GM18873 (cell line): ENCODE data around the gene PIGH.
"Not testable (repeated sequence)": the region's sequence is repeated elsewhere in the genome, so short reads cannot be mapped to it uniquely, and the experiment has no call there.

Experiments used
- ATAC-seq: cut with Tn5 transposase; IDR thresholded peaks from one replicate; pipeline ENCODE4 v1.9.1; 2021; ENCODE audit warnings: mild to moderate bottlenecking, moderate library complexity, moderate number of reproducible peaks; ENCODE audit not compliant: unreplicated experiment, low FRiP score

Gene PIGH

GRCh38 chr14:67599698-67600561 is at the start of gene PIGH:
Gene PIGH, minus strand, starts transcription at chr14:67600268. Its CDS starts 65 bp downstream, at chr14:67600203.
- ATAC-seq: peak; percentile 73

GRCh38 chr14:67646131-67646530 is 46.1 kb upstream of the PIGH start:
- ATAC-seq: no peak

- no peak for ATAC-seq
Measured at GRCh38 chr14:67645414-67645813, 45.3 kb upstream of the PIGH start.

- no peak for ATAC-seq
Measured at GRCh38 chr14:67644428-67644827, 44.4 kb upstream of the PIGH start.

- no peak for ATAC-seq
Measured at GRCh38 chr14:67643713-67644112, 43.6 kb upstream of the PIGH start.

GRCh38 chr14:67641902-67642749 is 42.1 kb upstream of the PIGH start:
- ATAC-seq: no peak

GRCh38 chr14:67641480-67641879 is 41.4 kb upstream of the PIGH start:
- no peak for ATAC-seq

- ATAC-seq: no peak
Measured at GRCh38 chr14:67638642-67639041, 38.6 kb upstream of the PIGH start.

- ATAC-seq: no peak
Measured at GRCh38 chr14:67636361-67636919, 36.4 kb upstream of the PIGH start.

GRCh38 chr14:67633451-67634147 is 33.5 kb upstream of the PIGH start:
- ATAC-seq: no peak

GRCh38 chr14:67630938-67631337 is 30.9 kb upstream of the PIGH start:
- no peak for ATAC-seq

- no peak for ATAC-seq
Measured at GRCh38 chr14:67630186-67630585, 30.1 kb upstream of the PIGH start.

GRCh38 chr14:67627519-67627918 is 27.5 kb upstream of the PIGH start:
- ATAC-seq: no peak

GRCh38 chr14:67626131-67626530 is 26.1 kb upstream of the PIGH start:
- ATAC-seq: not testable (repeated sequence)

- no peak for ATAC-seq
Measured at GRCh38 chr14:67623114-67623513, 23.0 kb upstream of the PIGH start.

GRCh38 chr14:67622675-67623074 is 22.6 kb upstream of the PIGH start:
- ATAC-seq: no peak

- ATAC-seq: no peak
Measured at GRCh38 chr14:67620217-67620785, 20.2 kb upstream of the PIGH start.

GRCh38 chr14:67619446-67620216 is 19.6 kb upstream of the PIGH start, which contains the start of gene ARG2:
Gene ARG2, plus strand, starts transcription at chr14:67619920. Its CDS starts 58 bp downstream, at chr14:67619978.
- ATAC-seq: peak; percentile 90

GRCh38 chr14:67618617-67619063 is 18.6 kb upstream of the PIGH start:
- no peak for ATAC-seq
